Mesendoderm (in vitro differentiated cells): ENCODE data around the gene ZNF277.

Experiments
- DNase-seq: peaks from one replicate; pipeline ENCODE4 v3.0.0; 2013
- H2AK5ac ChIP-seq: 2 replicates; pipeline ENCODE4 v1.6.1; 2013; ENCODE audit warnings: low read length, inconsistent platforms
- H2BK120ac ChIP-seq: 2 replicates; pipeline ENCODE4 v1.6.1; 2013; ENCODE audit warnings: low read depth, mild to moderate bottlenecking, low read length, moderate library complexity, mixed read lengths
- H2BK15ac ChIP-seq: replicated peaks from 2 replicates; pipeline ENCODE4 v1.6.1; 2013; ENCODE audit warnings: low read depth, mild to moderate bottlenecking, moderate library complexity
- H2BK5ac ChIP-seq: 2 replicates; pipeline ENCODE4 v1.6.1; 2013; ENCODE audit warnings: low read length, inconsistent platforms
- H3K18ac ChIP-seq: 2 replicates; pipeline ENCODE4 v1.6.1; 2013; ENCODE audit warnings: mild to moderate bottlenecking, low read length, mixed read lengths
- H3K23ac ChIP-seq: one replicate; pipeline ENCODE4 v1.6.1; 2013; ENCODE audit warnings: low read length
- H3K27ac ChIP-seq: 2 replicates; pipeline ENCODE4 v1.5.1; 2013; ENCODE audit warnings: low read depth, mild to moderate bottlenecking, inconsistent platforms, low read length, moderate library complexity
- H3K27me3 ChIP-seq: 2 replicates; pipeline ENCODE4 v1.6.1; 2013; ENCODE audit warnings: low read length, control low read depth, mild to moderate bottlenecking, inconsistent platforms; ENCODE audit not compliant: insufficient read depth, poor library complexity
- H3K36me3 ChIP-seq: 2 replicates; pipeline ENCODE4 v1.6.1; 2013; ENCODE audit warnings: low read length, inconsistent platforms; ENCODE audit not compliant: control insufficient read depth, insufficient read depth
- H3K4ac ChIP-seq: one replicate; pipeline ENCODE4 v1.6.1; 2013; ENCODE audit warnings: low read depth, mild to moderate bottlenecking, low read length, moderate library complexity
- H3K4me1 ChIP-seq: 2 replicates; pipeline ENCODE4 v1.6.1; 2013; ENCODE audit warnings: low read depth, low read length, inconsistent platforms; ENCODE audit not compliant: control insufficient read depth
- H3K4me2 ChIP-seq: 2 replicates; pipeline ENCODE4 v1.6.1; 2013; ENCODE audit warnings: low read length
- H3K4me3 ChIP-seq: 2 replicates; pipeline ENCODE4 v1.5.1; 2013; ENCODE audit warnings: mild to moderate bottlenecking, low read length
- H3K56ac ChIP-seq: one replicate; pipeline ENCODE4 v1.6.1; 2013; ENCODE audit warnings: low read length
- H3K79me1 ChIP-seq: 2 replicates; pipeline ENCODE4 v1.6.1; 2013; ENCODE audit warnings: low read length, inconsistent platforms
- H3K79me2 ChIP-seq: 2 replicates; pipeline ENCODE4 v1.6.1; 2013; ENCODE audit warnings: mild to moderate bottlenecking, low read length; ENCODE audit not compliant: control insufficient read depth, insufficient read depth
- H3K9ac ChIP-seq: 2 replicates; pipeline ENCODE4 v1.6.1; 2013; ENCODE audit warnings: low read length, inconsistent platforms
- H4K5ac ChIP-seq: one replicate; pipeline ENCODE4 v1.6.1; 2013; ENCODE audit warnings: low read length
- H4K8ac ChIP-seq: one replicate; pipeline ENCODE4 v1.6.1; 2013; ENCODE audit warnings: low read depth, mild to moderate bottlenecking, control low read depth, low read length, moderate library complexity
- WGBS: extraction: QIAGEN DNeasy Blood & Tissue Kit; methylation state at CpG from one replicate; pipeline ENCODE4 v1.1.7; 2013; ENCODE audit warnings: low lambda C conversion rate, missing lambda C conversion rate; ENCODE audit not compliant: insufficient coverage; ENCODE audit errors: extremely low coverage; 5-methylcytosine and 5-hydroxymethylcytosine counted together

The ZNF277 gene

GRCh38 chr7:112224186-112224585, 17.7 kb downstream of the ZNF277 start:
- WGBS: no CpG with 5 or more reads among the region's 2 CpGs
- H4K8ac ChIP-seq: no peak overlapping the region

GRCh38 chr7:112225006-112225405, 18.5 kb downstream of the ZNF277 start:
- H2BK120ac ChIP-seq: no peak overlapping the region
- no peak overlapping the region for H3K23ac ChIP-seq
- peaks cover 7% of the 10 kb centered on the region for H3K79me2 ChIP-seq

More at GRCh38 chr7:112224186-112224585, 17.7 kb downstream of the ZNF277 start:
- no peak for DNase-seq
- no peak overlapping the region for H2BK15ac ChIP-seq
- peaks cover 2% of the 10 kb centered on the region for H3K4me1 ChIP-seq
- no peak overlapping the region for H3K56ac ChIP-seq
- H3K9ac ChIP-seq: no peak overlapping the region
- no peak overlapping the region for H3K4me3 ChIP-seq
- no peak overlapping the region for H2AK5ac ChIP-seq
- H4K5ac ChIP-seq: no peak overlapping the region
- H2BK120ac ChIP-seq: no peak overlapping the region
- no peaks in the 10 kb centered on the region for H3K27me3 ChIP-seq
- H3K36me3 ChIP-seq: no peaks in the 10 kb centered on the region
- H2BK5ac ChIP-seq: no peak overlapping the region
- peaks cover 11% of the 10 kb centered on the region for H3K79me1 ChIP-seq
- H3K27ac ChIP-seq: no peak overlapping the region
- H3K18ac ChIP-seq: no peak overlapping the region
- H3K4ac ChIP-seq: no peak overlapping the region
- no peak overlapping the region for H3K23ac ChIP-seq
- peaks cover 11% of the 10 kb centered on the region for H3K79me2 ChIP-seq
- H3K4me2 ChIP-seq: no peak overlapping the region

GRCh38 chr7:112226701-112227276, 20.3 kb downstream of the ZNF277 start:
- H4K5ac ChIP-seq: no peak overlapping the region
- no peak overlapping the region for H3K4ac ChIP-seq
- H3K23ac ChIP-seq: no peak overlapping the region
- peaks cover 12% of the 10 kb centered on the region for H3K79me1 ChIP-seq
- no peak for DNase-seq
- no peak overlapping the region for H2BK5ac ChIP-seq
- H3K79me2 ChIP-seq: peaks cover 7% of the 10 kb centered on the region
- H3K9ac ChIP-seq: no peak overlapping the region
- H3K36me3 ChIP-seq: no peaks in the 10 kb centered on the region
- H3K27ac ChIP-seq: no peak overlapping the region
- no peak overlapping the region for H3K56ac ChIP-seq
- H2AK5ac ChIP-seq: no peak overlapping the region
- no peak overlapping the region for H2BK15ac ChIP-seq
- H3K4me1 ChIP-seq: peaks cover 4% of the 10 kb centered on the region
- H4K8ac ChIP-seq: no peak overlapping the region
- H3K18ac ChIP-seq: no peak overlapping the region
- H3K27me3 ChIP-seq: no peaks in the 10 kb centered on the region
- no peak overlapping the region for H3K4me2 ChIP-seq
- no CpG with 5 or more reads among the region's 4 CpGs for WGBS
- no peak overlapping the region for H2BK120ac ChIP-seq
- H3K4me3 ChIP-seq: no peak overlapping the region

More at GRCh38 chr7:112225006-112225405, 18.5 kb downstream of the ZNF277 start:
- H3K27ac ChIP-seq: no peak overlapping the region
- H3K4me3 ChIP-seq: no peak overlapping the region
- no peak overlapping the region for H3K4ac ChIP-seq
- H3K36me3 ChIP-seq: no peaks in the 10 kb centered on the region
- no peak overlapping the region for H3K18ac ChIP-seq
- no peak overlapping the region for H3K4me2 ChIP-seq
- H2AK5ac ChIP-seq: no peak overlapping the region
- no peaks in the 10 kb centered on the region for H3K27me3 ChIP-seq
- no peak overlapping the region for H2BK5ac ChIP-seq
- H4K5ac ChIP-seq: no peak overlapping the region
- H3K9ac ChIP-seq: no peak overlapping the region
- DNase-seq: no peak
- peaks cover 4% of the 10 kb centered on the region for H3K4me1 ChIP-seq
- no peak overlapping the region for H2BK15ac ChIP-seq
- no peak overlapping the region for H4K8ac ChIP-seq
- peaks cover 12% of the 10 kb centered on the region for H3K79me1 ChIP-seq
- no peak overlapping the region for H3K56ac ChIP-seq

- H3K4me1 ChIP-seq: peaks cover 4% of the 10 kb centered on the region
- DNase-seq: no peak
- H3K27ac ChIP-seq: no peak overlapping the region
- H2BK15ac ChIP-seq: no peak overlapping the region
- WGBS: no CpG with 5 or more reads among the region's 2 CpGs
- H2BK120ac ChIP-seq: no peak overlapping the region
- H3K23ac ChIP-seq: no peak overlapping the region
- H2BK5ac ChIP-seq: no peak overlapping the region
- H3K56ac ChIP-seq: no peak overlapping the region
- no peaks in the 10 kb centered on the region for H3K27me3 ChIP-seq
- H3K18ac ChIP-seq: no peak overlapping the region
- no peak overlapping the region for H4K5ac ChIP-seq
- H3K4me3 ChIP-seq: no peak overlapping the region
- no peak overlapping the region for H2AK5ac ChIP-seq
- no peak overlapping the region for H4K8ac ChIP-seq
- peaks cover 13% of the 10 kb centered on the region for H3K79me1 ChIP-seq
- H3K9ac ChIP-seq: no peak overlapping the region
- peaks cover 7% of the 10 kb centered on the region for H3K79me2 ChIP-seq
- H3K4ac ChIP-seq: no peak overlapping the region
- no peak overlapping the region for H3K4me2 ChIP-seq
- no peaks in the 10 kb centered on the region for H3K36me3 ChIP-seq
These were observed 22.1 kb downstream of the ZNF277 start for GRCh38 chr7:112228632-112229031.

GRCh38 chr7:112232212-112232978, 25.9 kb downstream of the ZNF277 start:
- Histone ChIP-seq H4K8ac (no peak overlapping the region), H3K18ac (no peak overlapping the region), H3K9ac (no peak overlapping the region), H3K27me3 (no peaks in the 10 kb centered on the region), H2AK5ac (no peak overlapping the region), H3K4me2 (no peak overlapping the region), H3K36me3 (no peaks in the 10 kb centered on the region), H2BK5ac (no peak overlapping the region), H2BK120ac (no peak overlapping the region), H3K23ac (no peak overlapping the region), H3K79me1 (peaks cover 8% of the 10 kb centered on the region), H2BK15ac (no peak overlapping the region), H3K56ac (no peak overlapping the region), H3K4me1 (peaks cover 4% of the 10 kb centered on the region), H3K79me2 (peaks cover 3% of the 10 kb centered on the region), H3K4me3 (no peak overlapping the region), H3K27ac (no peak overlapping the region), H4K5ac (no peak overlapping the region), H3K4ac (no peak overlapping the region)
- WGBS: no CpG with 5 or more reads among the region's 4 CpGs
- DNase-seq: no peak
